NCI-H128 (cell line): ENCODE data around the gene ANKRD22.
"Not testable (repeated sequence)": the region's sequence is repeated elsewhere in the genome, so short reads cannot be mapped to it uniquely, and the experiment has no call there.

Source experiments
- DNase-seq: peaks from one replicate; lab custom pipeline; 2025; ENCODE audit not compliant: unreplicated experiment; lab: John Stamatoyannopoulos, UW

The ANKRD22 gene

DNA sequence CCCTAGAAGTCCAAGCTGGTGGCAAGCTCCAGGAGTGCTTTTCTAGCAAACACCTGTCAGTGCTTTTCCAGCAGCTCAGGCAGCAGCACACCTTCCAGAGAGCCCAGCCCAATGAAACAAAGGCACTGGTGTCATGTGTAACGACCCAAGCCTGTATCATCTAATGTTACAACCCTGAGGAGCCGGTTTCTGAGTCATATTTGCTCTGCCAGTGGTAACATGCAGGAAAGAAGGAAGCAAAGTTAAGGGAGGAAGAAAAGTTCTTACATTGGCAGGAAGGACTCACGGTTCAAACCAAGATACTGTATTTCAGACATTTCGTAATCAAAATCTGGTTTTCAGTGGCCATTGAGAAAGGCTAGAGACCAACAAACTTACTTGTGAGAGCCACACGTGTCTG lies at the start of gene ANKRD22:
TSS of gene ANKRD22 (minus strand) at position 139 of the 400 bp plus-strand sequence. CDS start 237 bp downstream, outside the sequence.
- DNase-seq, result no peak

DNA sequence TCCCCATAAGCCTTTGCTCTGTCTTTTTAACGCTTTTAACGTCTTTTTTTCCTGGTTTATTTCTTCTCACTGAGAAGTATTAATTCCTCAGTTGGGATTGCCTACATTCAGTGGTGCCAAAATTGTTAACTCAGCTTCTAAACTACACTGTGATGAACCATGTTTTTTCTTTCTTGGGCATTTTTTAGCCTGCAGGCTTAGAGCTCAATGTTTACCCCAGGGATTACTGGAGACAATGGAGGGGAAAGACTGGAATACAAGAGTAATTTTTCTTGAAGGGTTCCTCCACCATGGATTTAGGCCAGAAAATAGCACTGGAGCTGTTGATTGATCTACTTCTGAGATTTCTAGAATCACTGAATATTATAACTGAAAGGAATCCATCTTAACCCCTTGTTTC lies 48.2 kb upstream of the ANKRD22 start:
- DNase-seq, result no peak

GRCh38 chr10:88898727-88899126 lies 47.1 kb upstream of the ANKRD22 start:
- DNase-seq, result no peak

DNA sequence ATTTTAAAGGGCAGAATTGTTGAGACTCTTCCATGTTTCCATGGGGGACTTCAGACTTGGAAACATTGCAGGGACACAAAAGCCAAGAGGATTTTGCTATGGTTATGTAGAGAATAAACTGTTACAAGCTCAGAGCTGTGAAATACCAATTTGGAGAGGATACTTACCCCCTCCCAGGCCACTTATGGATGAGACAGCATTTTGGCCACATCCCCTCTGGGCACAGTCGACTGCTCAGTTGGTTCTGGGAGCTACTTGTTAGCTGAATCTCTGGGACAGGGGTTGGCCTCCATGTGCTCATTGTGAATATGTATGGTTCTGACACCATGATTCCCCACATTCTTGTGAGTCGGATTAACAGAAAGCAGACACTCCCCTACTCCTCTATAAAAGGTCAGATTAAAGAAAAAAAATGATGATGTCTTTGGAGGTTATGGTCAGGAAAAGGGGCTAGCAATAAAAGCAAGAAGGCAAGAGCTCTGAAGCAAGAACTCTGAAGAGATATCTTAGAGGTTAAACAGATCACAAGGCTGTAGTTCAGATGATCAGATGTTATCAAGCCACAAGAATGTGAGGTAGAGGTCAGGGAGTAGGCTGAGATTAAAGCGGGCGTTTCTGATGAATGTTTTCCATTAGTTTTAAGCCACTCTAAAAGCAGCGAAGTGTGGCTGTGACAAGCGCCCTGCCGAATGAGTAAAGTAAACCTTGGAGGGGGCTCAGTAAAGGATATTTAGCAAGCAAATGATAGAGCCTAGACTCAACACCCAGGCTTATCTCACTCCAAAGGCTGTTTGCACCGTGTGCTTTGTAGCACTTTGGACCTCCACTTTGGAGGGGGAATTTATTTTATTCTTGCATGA lies 45.6 kb upstream of the ANKRD22 start:
- DNase-seq, result peak; percentile 30

DNA sequence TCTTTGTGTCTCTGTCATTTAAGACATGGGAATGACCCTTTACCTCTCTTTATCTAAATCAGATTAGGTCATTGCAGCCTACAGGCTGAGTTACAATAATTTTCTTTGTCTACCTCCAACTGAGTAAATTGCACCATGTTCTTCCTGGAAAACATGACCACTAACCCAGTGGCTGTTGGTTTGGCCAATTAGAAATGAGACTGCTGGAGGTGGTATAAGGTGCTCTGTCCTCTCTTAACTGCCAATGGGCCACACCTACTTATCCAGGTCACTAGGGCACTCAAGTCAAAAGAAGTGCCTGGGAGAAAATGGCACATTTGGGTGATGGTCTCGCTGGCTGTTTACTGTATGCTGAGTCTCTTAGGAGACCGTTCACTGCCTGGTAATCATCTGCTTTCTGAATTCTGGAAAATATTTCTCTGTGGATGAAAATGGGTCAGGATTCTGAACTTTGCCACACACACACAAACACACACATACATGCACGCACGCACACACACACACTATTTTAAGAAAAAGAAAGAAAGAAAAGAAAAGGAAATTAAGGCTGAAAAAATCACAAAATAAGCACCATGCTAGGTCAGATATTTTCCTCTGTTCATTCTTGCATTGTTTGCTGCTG lies 44.8 kb upstream of the ANKRD22 start:
- DNase-seq, result no peak

DNA sequence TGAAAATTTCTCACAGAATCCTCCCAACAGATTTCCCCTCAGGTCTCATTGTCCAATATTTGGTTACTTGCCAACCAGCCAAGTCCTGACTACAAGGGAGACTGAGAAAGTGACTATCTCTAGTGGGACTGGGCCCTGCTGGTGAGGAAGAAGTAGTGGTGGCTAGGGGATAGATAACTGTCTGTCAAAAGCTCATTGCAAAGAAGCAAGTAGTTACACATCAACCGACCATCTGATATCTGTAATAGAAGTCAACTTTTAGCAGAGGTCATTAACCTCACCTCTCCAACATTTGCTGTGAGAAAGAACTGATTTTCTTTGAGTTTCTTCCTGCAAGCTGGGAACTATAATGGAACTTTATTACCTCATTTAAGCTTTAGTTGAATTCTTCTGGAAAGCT lies 43.6 kb upstream of the ANKRD22 start:
- no peak for DNase-seq

DNA sequence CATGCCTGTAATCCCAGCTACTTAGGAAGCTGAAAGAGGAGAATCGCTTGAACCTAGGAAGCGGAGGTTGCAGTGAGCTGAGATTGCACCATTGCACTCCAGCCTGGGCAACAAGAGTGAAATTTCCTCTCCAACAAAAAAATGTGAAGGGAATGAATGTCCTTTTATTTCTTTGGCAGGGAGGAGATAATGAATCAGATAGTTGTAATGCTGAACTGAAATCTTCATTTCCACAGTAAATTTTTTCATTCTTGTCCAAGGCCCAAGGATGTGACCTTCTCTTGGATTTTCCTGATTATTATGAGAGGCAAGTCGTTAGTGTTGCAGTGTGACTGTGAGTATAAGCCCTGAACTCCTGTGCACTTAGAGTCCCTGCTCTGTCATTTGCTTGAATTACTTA lies 42.0 kb upstream of the ANKRD22 start:
- DNase-seq, result no peak

DNA sequence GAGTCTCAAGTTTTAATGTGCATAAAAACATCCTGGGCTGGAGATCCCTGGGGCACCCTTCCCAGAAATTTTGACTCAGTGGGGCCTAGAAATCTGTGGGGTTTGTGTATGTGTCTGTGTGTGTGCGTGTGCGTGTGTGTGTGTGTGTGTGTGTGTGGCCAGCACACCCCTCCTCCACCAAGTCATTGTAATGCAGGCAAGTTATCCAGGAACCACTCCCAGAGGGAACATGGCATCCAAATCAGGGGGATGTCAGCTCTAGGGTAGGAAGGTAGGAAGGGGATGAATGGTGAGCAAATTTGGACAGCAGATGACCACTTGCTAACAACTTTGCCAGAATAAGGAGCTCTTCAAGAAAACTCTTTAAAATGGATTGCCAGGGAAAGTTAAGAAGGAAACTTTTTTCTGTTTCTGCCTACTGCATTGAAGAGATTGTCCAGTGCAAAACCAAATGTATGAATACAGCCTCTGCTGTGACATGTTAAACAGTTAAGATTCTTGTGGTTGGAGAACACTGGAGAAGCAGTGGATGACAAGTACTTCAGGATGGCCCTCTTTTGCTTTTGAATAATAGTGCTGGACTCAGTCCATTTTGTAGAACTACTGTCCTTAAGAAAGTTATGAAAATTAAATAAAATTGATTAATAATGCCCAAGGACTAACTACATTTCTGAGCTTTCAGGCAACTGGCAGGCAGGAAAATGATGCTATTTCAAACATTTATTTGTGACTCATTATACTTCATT lies 40.8 kb upstream of the ANKRD22 start:
- no peak for DNase-seq

DNA sequence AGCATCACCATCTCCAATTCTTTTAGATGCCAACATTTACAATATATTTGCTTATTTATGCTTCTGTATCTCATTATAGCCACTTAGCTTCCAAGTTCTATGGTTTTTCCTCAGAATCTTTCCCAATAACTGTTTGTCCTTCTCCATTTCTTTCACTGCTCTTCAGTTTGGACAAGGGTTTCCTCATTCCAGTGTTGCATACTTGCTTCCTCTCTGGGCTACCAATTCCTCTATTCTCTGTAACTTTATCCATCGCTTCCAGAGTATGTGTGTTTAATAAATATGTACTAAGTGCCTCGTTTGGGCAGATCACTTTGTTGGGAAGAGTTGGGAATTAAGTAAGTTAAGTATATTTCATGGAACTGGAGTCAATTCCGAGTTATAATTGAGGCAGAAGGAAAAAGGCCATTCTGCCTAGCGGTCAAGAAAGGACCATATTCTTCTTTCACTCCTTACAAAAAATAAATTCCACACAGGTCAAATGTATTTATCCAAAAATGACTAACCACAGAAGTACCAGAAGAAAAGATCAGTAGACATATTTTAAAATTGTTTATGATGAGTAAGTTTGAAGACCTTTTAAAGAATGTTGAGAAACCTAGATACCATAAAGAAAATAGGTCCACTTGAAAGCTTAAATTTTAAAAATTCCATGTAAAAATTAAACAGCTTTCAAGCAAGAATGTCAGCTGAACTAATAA lies 39.2 kb upstream of the ANKRD22 start:
- DNase-seq, result no peak

- no peak for DNase-seq
Observed at GRCh38 chr10:88889559-88890337, 38.1 kb upstream of the ANKRD22 start.

DNA sequence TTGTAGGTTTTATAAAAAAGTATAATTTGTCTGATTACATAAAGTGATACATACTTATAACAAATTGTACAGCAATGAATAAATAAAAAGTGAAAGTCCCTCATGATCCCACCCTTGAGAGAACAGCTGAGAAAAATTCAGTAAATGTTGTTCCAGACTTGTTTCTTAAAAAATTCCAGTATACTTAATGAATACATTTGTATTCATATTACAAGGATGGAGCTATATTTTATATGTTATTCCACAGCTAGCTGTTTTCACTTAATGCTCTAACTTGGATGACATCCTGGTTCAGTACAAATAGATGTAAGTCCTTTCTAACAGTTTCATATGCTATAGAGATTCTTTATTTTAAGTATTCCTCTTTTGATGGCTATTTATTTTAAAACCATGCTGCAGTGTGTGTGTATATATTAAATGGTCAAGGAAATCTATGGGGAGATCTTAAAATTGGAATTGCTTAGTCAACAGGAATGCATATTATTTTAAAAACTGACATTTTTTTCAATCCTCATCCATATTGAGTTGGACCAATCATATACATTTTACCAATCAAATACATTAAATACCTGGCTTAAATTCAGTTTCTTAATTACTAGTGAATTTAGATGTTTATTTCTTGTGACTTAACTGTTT lies 37.3 kb upstream of the ANKRD22 start:
- DNase-seq, result no peak

DNA sequence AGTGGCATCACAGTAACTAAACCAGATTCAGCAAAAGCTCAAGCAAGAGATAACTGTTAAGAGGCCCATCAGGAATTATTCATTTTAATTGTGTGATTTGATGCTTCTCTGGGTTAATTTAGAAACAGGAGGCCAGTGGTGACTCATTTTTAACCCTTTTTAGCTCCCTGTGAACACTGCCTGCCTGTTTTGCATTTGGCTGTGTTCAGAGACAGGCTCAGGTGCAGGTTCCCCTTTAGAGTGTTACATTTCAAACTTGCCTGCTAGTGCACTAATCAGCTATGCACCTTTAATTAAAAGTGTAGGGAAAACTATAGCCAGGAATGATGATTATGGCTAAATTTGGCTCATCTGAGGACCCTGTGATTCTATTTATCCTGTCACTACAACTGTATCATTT lies 34.9 kb upstream of the ANKRD22 start:
- DNase-seq, result no peak

- DNase-seq, result no peak
Observed at GRCh38 chr10:88883448-88883809, 31.8 kb upstream of the ANKRD22 start.

- not testable (repeated sequence) for DNase-seq
Observed at GRCh38 chr10:88882646-88883447, 31.2 kb upstream of the ANKRD22 start.

- no peak for DNase-seq
Observed at GRCh38 chr10:88881922-88882645, 30.4 kb upstream of the ANKRD22 start.

- DNase-seq, result no peak
Observed at GRCh38 chr10:88881320-88881719, 29.7 kb upstream of the ANKRD22 start.

GRCh38 chr10:88880282-88881076 lies 28.8 kb upstream of the ANKRD22 start:
- no peak for DNase-seq
